Effector CD8-positive, alpha-beta T cell (primary cell): ENCODE measurements around the gene SRGAP2.
"Not testable (repeated sequence)": the region's sequence is repeated elsewhere in the genome, so short reads cannot be mapped to it uniquely, and the experiment has no call there.

Experiments
- DNase-seq: peaks from one replicate; lab custom pipeline; 2025; lab: John Stamatoyannopoulos, UW
- total RNA-seq, 4 experiments: gene quantifications; one replicate each; lab custom pipeline; 2026; lab: John Stamatoyannopoulos, UW

Gene SRGAP2
- total RNA-seq, result 22.6 to 38.7 (median 33.6) reads per million in 4 experiments

DNA sequence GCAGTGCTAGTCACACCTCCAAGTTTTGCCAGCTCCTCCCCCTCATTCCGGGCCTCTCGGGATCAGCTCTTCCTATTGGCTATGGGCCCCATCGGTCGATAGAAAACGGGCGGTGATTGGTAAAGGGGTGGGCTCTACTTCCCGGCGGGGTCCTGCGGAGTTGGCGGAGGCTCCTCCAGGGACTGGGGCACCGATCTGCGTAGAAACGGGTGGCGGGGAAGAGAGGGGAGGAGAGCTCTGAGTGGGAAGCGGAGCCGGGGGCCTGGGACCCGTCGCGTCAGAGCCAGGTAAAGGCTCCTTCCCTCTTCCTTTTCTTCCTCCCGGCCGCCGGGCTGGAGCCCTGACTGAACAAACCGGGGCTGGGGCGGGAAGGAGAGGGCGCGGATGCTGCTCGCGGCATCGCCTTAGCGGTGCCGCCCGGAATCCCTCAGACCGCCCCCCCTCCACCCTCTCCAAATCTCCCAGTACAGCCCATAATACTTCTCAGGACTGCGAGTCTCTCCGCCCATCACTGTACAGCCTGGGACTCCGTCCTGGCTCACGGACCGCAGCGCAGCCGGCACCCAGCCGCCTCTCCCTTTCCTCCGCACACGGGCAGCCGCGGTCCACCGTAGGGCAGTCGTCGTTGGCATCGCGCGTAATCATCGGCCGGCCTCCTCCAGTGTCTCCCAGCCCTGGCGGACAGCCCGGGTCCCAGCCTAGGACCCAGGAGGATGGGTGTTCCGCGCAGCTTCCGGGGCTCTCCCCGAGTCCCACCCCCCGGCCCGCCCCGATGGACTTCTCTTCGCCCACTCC is at the start of gene SRGAP2:
TSS of gene SRGAP2 (plus strand) at position 178 of the 795 bp plus-strand sequence. CDS start 2,430 bp downstream, outside the sequence.
- not testable (repeated sequence) for DNase-seq

- DNase-seq, result not testable (repeated sequence)
Observed at GRCh38 chr1:206167350-206168029, 35.9 kb upstream of the SRGAP2 start.

DNA sequence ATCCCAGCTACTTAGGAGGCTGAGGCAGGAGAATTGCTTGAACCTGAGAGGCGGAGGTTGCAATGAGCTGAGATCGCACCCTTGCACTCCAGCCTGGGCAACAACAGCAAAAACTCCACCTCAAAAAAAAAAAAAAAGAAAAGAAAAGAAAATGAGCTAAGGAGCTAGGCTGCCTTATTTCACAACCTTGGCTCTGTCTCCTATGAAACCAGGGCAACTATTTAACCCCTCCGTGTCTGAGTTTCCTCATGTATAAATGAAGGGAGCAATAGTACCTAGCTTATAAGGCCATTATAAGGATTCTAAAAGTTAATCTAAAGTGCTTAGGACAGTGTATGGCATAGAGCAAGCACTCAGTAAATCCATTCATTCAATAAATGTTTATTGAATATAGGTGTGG is 33.5 kb upstream of the SRGAP2 start:
- DNase-seq, result not testable (repeated sequence)

GRCh38 chr1:206173110-206173719 is 30.1 kb upstream of the SRGAP2 start:
- DNase-seq, result not testable (repeated sequence)

DNA sequence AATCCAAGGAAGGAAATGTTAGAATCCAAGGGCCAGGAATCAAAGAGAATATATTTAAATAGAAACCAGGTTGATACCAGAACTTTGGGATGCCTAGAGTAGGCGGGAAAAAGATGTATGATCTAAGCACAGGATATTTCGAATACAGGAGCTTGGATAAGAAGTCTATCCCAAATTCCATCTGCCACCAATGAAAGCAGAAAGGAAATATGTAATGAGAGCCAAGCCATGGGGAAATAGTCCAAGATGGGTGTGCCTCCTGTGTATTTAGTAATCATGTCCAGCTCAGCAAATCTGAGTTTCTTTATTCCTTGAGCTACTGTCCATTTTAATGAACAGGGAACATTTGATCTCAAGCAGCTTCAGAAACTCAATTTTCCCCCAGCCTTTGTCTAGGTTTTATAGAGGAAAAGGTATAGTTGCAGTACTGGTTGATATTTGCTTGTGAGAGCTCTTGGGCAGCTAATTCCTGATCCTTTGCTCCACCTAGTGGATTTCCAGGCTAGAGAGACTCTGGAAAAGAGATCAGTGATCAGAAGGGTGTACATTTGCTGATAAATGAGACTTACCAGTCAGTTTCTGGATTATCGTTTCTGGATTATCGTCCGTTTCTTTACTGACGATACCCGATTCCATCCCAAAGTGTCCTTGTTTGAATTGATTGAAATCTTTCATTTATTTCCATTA is 29.0 kb upstream of the SRGAP2 start:
- not testable (repeated sequence) for DNase-seq

DNA sequence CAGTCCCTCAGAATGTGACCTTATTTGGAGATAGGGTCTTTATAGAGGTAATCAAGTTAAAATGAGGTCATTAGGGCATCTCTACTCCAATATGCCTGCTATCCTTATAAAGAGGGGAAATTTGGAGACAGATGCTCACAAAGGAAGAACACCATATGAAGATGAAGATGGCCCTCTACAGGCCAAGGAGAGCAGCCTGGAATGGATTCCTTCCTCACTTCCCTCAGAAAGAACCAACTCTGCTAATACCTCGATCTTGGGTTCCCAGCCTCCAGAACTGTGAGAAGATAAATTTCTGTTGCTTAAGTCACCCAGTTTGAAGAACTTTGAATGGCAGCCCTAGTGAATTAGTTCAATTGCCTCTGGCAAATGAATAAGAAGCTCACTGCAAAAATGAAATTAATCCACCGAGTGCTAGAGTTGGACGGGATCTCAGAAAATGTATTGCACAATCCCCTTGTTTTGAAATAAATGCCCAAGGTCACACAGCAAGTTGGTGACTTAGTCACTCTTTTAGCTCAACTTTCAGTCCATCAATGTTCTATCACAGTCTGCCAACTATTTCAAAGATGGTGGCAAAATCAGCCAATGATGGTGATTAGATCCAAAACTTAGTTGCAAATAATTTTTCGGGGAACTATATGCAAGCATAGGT is 27.8 kb upstream of the SRGAP2 start:
- not testable (repeated sequence) for DNase-seq

DNA sequence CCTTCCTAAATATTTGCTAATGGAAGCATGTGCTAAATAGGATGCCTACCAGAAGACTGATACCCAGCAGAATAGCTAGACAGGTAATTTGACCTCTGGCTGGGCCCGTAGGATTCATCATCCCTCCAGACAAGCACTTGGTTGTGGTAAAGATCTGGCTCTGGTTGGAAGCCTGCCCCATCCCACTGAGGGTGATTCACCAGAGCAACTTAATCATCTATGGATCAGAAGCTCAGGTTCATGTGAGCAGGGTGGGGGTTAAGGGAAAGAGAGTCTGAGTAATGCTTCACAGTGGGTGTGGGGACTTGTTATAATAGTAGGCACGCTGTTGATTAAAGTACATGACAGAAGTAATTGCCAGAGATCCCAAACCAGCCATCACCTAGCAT is 27.2 kb upstream of the SRGAP2 start:
- not testable (repeated sequence) for DNase-seq

DNA sequence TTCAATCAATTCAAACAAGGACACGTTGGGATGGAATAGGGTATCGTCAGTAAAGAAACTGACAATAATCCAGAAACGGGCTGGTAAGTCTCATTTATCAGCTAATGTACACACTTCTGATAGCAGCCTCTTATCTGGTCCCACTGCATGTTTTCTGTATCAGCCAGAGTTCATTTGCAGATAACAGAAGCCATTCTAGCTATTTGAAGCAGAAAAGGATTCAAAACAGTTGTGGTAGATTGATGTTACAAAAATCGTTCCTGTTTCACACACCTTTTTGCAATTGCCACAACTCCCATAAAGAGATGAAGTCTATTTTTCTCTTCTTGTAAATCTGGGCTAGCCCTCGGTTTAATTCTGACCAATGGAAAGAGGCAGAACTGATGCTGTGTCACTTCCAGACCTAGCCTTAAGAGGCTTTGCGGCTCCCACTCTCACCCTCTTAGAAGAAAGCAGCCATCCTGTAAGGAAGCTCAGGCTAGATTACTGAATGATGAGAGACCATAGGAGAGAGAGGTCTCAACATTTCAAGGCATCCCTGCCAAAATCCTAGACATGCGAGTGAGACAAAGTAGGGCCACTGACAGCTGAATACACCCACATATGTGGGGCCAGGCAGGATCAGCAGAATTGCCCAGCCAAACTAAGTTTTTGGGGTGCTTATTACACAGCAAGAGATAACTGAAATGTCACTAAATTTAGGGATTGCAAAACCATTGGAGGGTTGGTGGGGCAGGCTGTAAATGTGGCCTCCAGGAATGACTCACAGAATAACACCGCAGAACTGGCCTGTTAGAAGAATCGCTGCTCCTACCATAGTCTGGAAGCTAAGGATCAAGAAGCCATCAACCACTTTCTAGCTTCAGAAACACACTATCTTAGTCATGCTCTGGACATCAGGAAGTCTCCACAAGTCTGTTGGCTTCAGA is 25.0 kb upstream of the SRGAP2 start:
- DNase-seq, result not testable (repeated sequence)

GRCh38 chr1:206179666-206180065 is 23.7 kb upstream of the SRGAP2 start:
- not testable (repeated sequence) for DNase-seq

- DNase-seq, result not testable (repeated sequence)
Observed at GRCh38 chr1:206182368-206183317, 20.7 kb upstream of the SRGAP2 start.

DNA sequence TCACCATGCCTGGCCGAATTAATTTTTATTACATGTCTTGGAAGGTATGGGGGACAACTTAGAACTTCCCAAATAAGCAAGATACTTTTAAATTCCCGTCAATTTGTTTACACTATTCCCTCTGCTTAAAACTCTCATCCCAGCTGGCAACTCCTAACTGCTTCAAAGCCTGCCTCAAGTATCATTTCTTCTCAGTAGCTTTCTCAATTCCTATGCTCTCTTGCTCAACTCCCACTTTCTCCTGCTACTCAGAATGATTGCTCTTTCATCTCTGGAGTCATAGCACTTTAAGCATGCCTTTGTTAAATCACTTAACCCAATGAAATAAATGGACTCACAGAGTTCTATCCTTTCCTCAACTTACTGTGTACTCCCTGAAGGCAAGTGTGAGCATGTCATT is 19.6 kb upstream of the SRGAP2 start:
- DNase-seq, result not testable (repeated sequence)

- DNase-seq, result not testable (repeated sequence)
Observed at GRCh38 chr1:206185778-206186177, 17.6 kb upstream of the SRGAP2 start.

DNA sequence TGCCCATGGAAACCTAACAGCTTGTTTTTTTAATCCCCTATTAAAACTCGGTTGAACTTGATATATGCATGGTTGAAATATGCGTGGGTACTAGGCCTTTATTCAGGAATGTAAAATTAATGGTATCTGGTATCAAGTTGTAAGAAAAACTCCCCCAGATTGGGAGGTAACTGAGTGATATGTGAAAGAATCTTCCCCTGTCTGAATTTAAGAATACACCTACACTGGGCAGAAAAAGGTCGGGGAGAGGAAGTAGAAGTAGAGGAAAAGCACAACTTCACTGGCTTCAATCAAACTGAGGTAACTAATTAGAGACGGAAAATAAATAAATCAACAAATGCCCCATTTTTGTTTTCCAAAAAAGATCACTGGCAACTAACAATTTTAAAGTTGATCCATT is 16.5 kb upstream of the SRGAP2 start:
- not testable (repeated sequence) for DNase-seq

DNA sequence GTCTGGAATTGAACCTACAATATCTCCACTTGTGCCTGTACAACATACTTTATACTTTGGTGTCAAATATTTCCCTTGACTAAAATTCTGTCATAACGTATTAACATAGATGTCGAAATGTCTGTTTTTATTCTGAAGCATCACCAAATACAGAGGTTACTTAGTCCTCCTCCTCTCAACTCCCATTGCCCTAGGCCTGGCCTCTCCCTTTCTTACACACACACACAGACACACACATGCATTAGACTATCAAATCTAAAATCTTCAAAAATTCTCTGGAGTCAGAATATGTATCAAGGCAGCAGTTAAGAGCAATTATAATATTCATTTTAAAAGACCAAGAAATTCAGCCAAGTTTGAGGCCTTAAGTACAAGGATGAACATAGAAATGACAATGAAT is 8.2 kb upstream of the SRGAP2 start:
- not testable (repeated sequence) for DNase-seq

DNA sequence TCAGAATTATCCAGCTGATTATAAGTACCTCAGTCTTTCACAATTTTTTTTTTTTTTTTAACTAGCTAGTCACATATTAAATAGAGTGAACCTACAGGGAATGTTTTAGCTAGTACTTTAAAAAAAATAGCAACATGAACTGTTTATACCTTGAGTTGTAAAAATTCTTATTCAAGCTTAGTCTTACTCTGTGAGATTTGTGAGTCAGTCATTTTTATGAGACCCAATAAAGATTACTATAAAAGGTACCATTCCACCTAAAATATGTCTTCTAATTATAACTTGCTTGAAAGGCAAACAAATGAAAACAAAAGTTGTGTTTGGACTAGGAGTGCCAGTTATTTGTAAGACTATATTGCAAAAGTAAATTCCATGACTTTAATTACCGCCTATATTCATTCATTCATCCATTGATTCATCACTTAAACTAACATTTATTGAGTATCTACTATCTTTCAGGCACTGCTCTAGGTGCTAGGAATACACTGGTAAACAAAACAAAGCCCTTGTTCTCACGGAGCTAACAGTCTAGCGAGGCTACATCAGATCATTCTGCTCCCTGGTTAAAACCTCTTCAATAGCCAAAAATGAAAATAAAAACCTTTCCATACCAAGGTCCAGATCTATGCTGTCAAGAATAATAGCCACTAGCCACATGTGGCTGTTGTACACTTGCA is 6.5 kb upstream of the SRGAP2 start:
- DNase-seq, result not testable (repeated sequence)

GRCh38 chr1:206202789-206203363 is 465 bp upstream of the SRGAP2 start, which contains the start of gene FAM72A:
FAM72A (minus strand) TSS chr1:206202839; CDS start chr1:206202025, 814 bp downstream.
- DNase-seq, result peak; percentile 96

DNA sequence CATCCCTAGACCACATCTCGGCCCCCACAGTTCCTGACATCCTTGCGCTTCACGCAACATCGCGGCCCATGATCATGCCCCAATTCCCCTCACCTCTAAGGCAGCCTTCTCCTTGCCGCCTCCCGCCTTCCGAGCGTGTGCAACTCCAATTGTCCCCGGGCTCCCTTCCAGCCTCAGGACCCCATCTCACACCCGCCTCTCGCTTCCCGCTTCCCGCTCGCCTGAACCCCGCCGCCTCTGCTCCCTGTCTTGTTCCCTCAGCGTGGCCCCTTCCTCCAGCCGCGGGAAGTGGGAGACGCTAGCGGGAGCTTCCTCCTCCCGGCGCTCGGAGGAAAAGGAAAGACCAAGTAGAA is 794 bp downstream of the SRGAP2 start:
- not testable (repeated sequence) for DNase-seq

DNA sequence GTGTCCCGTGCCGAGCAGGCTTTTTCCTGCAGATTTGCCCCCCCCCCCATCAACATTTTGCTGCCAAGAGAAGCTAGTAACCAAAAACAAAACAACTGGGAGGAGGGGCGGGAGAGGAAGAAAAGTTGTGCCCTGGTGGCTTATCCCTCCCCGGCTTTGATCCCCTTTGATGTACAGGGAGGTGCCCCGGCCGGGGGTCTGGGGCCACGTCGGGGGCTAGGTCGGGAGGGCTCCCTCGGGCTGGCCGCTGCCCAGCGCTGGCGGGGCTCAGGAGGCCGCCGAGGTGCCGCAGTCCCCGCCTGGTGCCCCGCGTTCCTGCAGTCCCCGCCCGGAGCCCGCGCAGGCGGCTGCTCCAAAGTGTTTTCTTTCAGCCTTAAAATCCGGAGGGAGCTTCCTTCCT is 1.5 kb downstream of the SRGAP2 start:
- DNase-seq, result not testable (repeated sequence)
